Neutrophil (primary cell): Measurements from ENCODE around the gene GABRB2.
"Not testable (repeated sequence)": the region's sequence is repeated elsewhere in the genome, so short reads cannot be mapped to it uniquely, and the experiment has no call there.

Experiments used
- H3K27ac ChIP-seq: fragments of 200-600 bp; sonication (generic); 2 replicates; pipeline ENCODE4 v1.5.1; 2016; ENCODE audit warnings: mild to moderate bottlenecking, moderate library complexity
- H3K27me3 ChIP-seq: fragments of 200-600 bp; sonication (generic); 2 replicates; pipeline ENCODE4 v1.6.0; 2016; ENCODE audit warnings: mild to moderate bottlenecking
- H3K36me3 ChIP-seq: fragments of 200-600 bp; sonication (generic); 2 replicates; pipeline ENCODE4 v1.5.1; 2017
- H3K4me1 ChIP-seq, 2 experiments: fragments of 200-600 bp in 1 of 2; sonication (generic) in 1 of 2; 1 replicate in 1 of 2; 2 replicates in 1 of 2; pipeline versions ENCODE4 v1.5.1 to v1.6.1; 2013 to 2016; ENCODE audit warnings: low read depth in 1 of 2, low read length in 1 of 2, mild to moderate bottlenecking in 1 of 2, moderate library complexity in 1 of 2; ENCODE audit not compliant: control insufficient read depth in 1 of 2, insufficient read depth in 1 of 2
- H3K4me3 ChIP-seq, 2 experiments: fragments of 200-600 bp in 1 of 2; sonication (generic) in 1 of 2; 1 replicate in 1 of 2; 2 replicates in 1 of 2; pipeline ENCODE4 v1.5.1; 2013 to 2016; ENCODE audit warnings: low read depth in 1 of 2, low read length in 1 of 2, mild to moderate bottlenecking in 1 of 2, moderate library complexity in 1 of 2
- H3K9me3 ChIP-seq: fragments of 200-600 bp; sonication (generic); 2 replicates; pipeline ENCODE4 v1.5.1; 2016
- CTCF ChIP-seq: fragments of 200-600 bp; sonication (generic); IDR thresholded peaks from 2 replicates; pipeline ENCODE4 v1.5.1; 2016; ENCODE audit warnings: antibody characterized with exemption

GABRB2 gene

DNA sequence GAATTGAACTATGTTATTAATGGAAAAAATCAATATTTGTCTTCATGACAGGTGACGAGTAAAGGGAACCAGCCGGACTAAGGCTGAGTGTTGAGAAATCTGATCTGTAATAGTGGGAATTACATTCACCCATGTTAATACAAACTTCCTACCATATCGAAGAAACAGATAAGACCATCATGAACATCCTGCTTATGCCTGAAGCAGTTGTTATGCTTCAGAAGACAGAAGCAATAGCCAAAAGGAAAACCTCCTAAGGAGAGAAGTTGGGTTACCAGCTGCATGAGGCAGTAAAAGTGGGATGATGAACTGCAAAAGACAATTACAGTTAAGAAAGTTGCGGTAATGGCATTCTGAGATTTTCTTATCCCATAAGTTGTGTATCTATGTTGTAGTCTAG is 281.5 kb downstream of the GABRB2 start:
- no peaks in the 10 kb centered on the region for H3K27me3 ChIP-seq
- no peaks in the 10 kb centered on the region for H3K9me3 ChIP-seq
- H3K27ac ChIP-seq, result no peak overlapping the region
- H3K4me3 ChIP-seq, result no peak overlapping the region
- H3K36me3 ChIP-seq, result no peaks in the 10 kb centered on the region
- no peak for TF ChIP-seq CTCF
- H3K4me1 ChIP-seq, result no peaks in the 10 kb centered on the region

DNA sequence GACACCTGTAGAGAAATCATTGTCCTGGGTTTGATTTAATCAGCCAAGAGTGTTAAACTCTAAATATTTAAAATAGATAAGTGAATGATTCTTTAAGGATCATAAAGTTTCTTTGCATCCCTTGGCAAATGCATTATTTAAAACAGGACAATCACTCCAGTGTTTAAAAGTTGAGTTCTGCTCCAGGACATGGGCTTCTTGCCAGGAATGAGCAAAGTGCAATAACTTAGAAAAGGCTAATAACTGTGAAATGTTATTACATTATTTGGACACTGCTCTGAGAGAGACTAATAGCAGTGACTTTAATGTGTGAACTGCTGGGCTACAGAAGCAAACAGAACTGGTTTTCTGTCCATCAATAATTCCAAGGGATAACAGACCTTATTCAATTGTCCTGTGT is 283.3 kb downstream of the GABRB2 start:
- H3K4me3 ChIP-seq, result no peak overlapping the region
- TF ChIP-seq CTCF, result no peak
- no peak overlapping the region for H3K27ac ChIP-seq
- H3K27me3 ChIP-seq, result no peaks in the 10 kb centered on the region
- no peaks in the 10 kb centered on the region for H3K36me3 ChIP-seq
- no peaks in the 10 kb centered on the region for H3K9me3 ChIP-seq
- H3K4me1 ChIP-seq, result no peaks in the 10 kb centered on the region

GRCh38 chr5:161261668-161262323 is 284.7 kb downstream of the GABRB2 start:
- H3K36me3 ChIP-seq, result no peaks in the 10 kb centered on the region
- H3K4me3 ChIP-seq, result no peak overlapping the region
- TF ChIP-seq CTCF, result no peak
- H3K9me3 ChIP-seq, result no peaks in the 10 kb centered on the region
- H3K4me1 ChIP-seq, result no peaks in the 10 kb centered on the region
- H3K27me3 ChIP-seq, result no peaks in the 10 kb centered on the region
- no peak overlapping the region for H3K27ac ChIP-seq

DNA sequence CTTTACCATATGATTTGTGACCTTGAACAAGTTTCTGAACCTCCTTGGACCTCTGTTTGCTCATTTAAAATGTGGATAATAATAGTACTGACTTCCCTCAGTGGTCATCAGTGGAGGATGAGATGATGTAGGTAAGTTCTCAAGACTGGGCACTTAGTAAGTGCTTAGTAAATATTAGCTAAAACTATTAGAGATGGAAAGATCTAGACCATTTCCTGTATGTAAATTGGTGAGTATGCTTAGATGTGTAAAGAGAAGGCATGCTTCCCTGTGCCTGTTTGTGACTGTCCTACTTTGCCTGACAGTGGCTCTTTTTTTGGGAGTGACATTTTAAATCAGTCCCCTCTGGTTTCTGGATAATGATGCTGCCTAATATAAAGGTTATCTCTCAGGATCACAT is 288.1 kb downstream of the GABRB2 start:
- Histone ChIP-seq H3K9me3 (no peaks in the 10 kb centered on the region), H3K4me1 (no peaks in the 10 kb centered on the region), H3K27ac (no peak overlapping the region), H3K4me3 (no peak overlapping the region), H3K27me3 (no peaks in the 10 kb centered on the region), H3K36me3 (no peaks in the 10 kb centered on the region)
- no peak for TF ChIP-seq CTCF

GRCh38 chr5:161256957-161257356 is 289.6 kb downstream of the GABRB2 start:
- Histone ChIP-seq H3K4me3 (no peak overlapping the region), H3K4me1 (no peaks in the 10 kb centered on the region), H3K36me3 (no peaks in the 10 kb centered on the region), H3K27me3 (no peaks in the 10 kb centered on the region), H3K27ac (no peak overlapping the region), H3K9me3 (no peaks in the 10 kb centered on the region)
- no peak for TF ChIP-seq CTCF

DNA sequence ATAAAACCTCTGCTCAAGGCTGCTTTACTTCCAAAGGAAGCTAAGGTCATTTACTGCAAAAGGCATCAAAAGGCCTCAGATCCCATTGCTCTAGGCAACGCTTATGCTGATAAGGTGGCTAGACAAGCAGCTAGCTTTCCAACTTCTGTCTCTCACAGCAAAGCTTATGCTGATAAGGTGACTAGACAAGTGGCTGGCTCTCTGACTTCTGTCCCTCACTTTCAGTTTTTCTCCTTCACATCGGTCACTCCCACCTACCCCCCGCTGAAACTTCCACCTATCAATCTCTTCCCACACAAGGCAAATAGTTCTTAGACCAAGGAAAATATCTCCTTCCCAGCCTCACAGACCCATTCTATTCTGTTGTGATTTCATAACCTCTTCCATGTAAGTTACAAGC is 293.6 kb downstream of the GABRB2 start:
- not testable (repeated sequence) for H3K4me3 ChIP-seq, H3K27ac ChIP-seq, H3K36me3 ChIP-seq

More for the DNA sequence above, 293.6 kb downstream of the GABRB2 start:
- H3K4me1 ChIP-seq, H3K9me3 ChIP-seq, H3K27me3 ChIP-seq: not testable (repeated sequence)
